Bone marrow (tissue), 2 donors: ENCODE data around the gene JAKMIP3.

Experiments
- DNase-seq, 2 donors: peaks; one replicate each; lab custom pipeline; 2025; lab: John Stamatoyannopoulos, UW

Gene JAKMIP3

GRCh38 chr10:132065491-132066105 lies at the start of gene JAKMIP3:
Gene JAKMIP3, plus strand, starts transcription at chr10:132065946. Its CDS starts 38,863 bp downstream, at chr10:132104809.
- no peak for DNase-seq

- DNase-seq: no peak
Measured at GRCh38 chr10:132016514-132016913, 49.2 kb upstream of the JAKMIP3 start.

- no peak for DNase-seq
Measured at GRCh38 chr10:132018446-132018845, 47.3 kb upstream of the JAKMIP3 start.

- DNase-seq: no peak
Measured at GRCh38 chr10:132019366-132019765, 46.4 kb upstream of the JAKMIP3 start.

GRCh38 chr10:132020456-132020855 lies 45.3 kb upstream of the JAKMIP3 start:
- DNase-seq: no peak

DNA sequence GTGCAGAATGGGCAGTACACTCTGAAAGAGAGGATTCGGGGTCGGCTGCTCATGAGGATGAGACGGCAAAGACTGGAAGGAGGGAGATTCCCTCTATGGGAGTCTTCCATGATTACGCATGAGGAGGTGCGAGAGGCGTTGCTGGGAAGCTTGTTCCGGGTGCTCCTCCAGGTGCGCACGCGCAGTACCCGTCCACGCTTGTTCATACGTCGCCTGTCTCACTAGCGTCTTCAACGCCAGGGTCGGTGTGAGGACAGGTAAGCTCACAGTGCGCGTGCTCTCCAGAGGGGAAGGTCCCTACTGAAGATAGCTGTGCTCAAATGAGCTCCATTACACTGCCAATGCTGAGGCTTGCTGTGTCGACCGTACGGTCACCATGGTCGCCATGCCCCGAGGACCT lies 44.7 kb upstream of the JAKMIP3 start:
- DNase-seq: no peak

DNA sequence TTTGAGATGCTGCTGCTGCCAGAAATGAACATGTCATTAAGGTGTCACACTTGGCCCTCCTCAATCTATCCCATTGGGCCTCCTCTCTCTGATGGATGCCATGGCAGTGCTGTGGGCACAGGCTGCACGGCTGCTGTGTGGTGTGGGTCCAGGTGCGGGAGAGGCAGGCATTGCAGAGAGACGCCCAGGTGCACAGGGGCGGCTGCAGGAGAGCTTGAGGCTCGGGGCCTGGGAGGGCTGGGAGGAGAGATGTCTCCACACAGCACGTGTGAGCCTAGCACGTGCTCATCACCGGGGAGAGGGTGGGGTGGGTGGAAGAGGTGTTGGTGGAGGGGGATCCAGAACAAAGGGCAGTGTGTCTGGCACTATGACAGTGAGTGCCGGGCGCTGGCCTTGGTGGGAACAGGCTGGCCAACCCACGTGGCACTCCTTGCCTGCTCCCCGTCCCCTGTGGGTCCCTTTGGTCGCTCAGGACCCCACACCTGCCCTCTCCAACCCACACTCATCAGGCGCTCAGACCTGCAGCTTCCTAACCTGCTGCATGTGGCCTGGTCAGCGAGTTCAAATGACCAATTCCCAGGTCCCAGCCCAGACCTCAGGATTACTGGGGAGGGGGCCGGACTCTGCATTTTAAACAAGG lies 44.1 kb upstream of the JAKMIP3 start:
- DNase-seq: no peak

DNA sequence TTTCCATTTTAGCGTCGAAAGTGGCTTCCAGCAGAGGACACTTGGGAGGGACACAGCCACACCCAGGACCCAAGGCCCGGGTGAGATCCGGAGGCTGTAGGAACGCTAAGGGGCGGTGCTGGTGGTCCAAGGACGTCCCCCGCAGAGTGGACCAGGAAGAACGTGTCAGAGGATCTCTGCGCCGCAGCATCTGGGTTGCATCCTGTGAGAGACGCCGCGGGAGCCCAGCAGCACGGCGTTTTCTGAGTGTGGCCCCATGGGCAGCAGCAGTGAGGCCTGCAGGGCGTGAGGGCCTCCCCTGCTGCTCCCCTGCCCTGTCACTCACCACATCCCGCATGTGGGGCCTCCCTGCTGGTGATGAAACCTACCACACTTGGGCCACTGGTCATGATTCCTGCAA lies 43.5 kb upstream of the JAKMIP3 start:
- DNase-seq: no peak

DNA sequence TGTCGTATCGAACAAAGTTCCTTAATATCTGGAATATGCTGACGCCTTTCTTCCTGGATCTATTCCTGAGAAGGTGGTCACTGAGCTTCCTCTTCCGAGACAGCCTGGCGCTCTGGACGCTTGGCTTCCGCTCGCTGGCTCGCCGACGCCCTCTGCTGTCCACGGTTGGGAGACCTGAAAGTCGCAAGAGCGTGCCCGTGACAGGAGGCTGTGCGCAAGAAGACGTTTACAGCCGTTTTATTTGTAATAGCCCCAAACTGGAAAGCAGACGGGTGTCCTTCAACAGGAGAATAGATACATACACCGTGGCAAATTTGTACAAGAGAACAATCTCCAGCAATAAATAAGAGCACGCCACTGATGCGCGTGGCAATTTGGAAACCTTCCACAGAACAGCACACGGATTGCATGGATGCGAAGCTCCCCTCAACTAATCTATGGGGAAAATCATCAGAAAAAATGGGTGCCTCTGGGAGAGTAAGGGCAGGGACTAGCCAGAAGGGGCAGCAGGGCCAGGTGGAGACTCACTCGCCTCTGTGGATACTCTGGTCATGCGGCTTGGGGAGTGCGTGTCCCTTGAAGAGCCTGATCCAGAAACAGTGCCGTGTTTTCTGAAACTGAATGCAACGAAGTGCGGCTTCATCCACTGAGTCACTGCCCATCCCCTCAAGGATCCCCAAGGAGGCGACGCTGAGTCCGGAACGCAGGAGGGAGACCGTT lies 42.5 kb upstream of the JAKMIP3 start:
- peak; percentile 23 to 44 for DNase-seq

DNA sequence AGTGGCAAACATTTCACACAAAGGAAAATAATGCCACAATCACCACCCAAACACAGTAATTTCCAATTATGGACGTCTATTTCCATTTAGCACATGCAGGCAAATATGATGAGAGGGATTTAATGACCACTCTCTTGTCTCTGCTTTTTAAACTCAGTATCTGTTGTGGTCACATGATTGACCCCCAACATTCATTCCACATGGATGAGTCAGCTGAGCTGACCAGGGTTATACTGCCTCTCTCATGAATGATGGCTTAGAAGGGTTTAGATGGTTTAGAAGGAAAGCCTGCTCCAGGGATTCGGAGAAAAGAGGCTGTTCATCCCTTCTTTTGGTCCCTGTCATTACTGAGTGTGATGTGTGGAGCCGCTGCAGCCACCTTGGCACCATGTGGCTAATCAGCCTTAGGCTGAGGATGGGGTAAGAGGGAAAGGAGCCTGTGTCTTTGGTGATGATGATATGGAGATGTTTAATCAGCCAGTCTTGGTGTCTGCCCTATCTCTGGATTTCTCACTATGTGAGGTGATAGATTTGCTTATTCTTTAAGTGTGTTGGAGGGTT lies 38.2 kb upstream of the JAKMIP3 start:
- DNase-seq: no peak

DNA sequence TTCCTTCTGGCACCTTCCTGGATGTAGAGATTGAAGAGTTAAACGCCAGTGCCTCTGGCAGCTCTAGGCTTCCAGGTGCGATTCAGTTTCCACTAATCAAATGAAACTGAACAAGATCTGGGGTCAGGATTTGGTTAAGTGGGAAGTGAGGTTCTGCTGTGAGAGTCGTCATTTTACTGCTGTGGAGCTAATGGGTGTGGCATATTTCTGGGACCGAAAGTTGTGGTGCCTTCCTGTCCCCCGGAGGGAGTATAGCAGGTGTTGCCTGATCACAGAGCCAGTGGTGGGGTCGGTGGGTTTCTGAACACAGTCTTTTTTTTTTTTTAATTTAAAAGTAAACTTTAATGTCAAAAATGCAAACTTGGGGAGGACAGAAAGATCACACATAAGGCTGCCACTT lies 37.0 kb upstream of the JAKMIP3 start:
- no peak for DNase-seq

DNA sequence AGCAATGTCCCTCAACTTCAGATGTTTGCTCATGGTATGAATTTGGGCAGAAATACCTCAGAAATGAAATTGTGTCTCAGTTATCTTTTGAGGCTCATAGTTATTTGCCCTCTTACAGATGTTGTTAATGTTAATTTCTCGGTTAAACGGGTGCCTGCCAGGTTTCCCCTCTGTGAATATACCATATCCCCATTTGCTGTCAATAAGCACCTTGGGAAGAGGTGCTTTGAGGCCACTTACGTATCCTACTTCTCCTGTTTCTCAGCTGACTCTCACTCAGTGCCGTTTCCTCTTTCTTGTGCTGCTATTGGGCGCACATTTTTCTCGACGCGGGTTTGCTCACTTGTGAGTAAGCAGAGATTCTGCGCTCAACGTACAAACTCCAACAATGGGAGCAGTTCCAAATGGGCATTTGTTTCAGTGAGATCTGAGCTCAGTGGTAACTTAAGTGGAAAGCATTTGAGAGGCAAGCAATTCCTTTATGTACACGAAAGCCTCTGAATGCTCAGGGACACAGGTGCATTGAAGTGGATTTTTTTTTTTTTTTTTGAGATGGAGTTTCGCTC lies 34.8 kb upstream of the JAKMIP3 start:
- no peak for DNase-seq

GRCh38 chr10:132033632-132034031 lies 32.1 kb upstream of the JAKMIP3 start:
- no peak for DNase-seq

DNA sequence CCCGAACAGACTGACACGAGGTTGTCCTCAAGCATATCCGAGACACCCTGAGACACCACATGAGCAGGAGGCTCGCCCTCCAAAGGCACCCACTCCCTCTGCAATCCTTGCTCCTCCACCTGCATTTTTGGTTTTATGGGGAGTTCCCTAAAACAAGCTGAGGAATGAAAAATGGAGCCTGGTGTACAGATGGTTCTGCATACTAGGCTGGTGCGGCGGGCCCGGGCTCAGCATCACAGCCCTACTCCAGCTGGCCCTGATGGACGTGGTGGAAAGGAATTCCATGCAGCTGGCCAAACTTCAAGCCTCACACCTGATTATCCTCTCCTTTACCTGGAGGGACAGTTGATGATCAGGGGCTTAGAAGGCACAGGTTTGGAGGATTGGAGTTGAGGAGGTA lies 30.3 kb upstream of the JAKMIP3 start:
- no peak for DNase-seq

DNA sequence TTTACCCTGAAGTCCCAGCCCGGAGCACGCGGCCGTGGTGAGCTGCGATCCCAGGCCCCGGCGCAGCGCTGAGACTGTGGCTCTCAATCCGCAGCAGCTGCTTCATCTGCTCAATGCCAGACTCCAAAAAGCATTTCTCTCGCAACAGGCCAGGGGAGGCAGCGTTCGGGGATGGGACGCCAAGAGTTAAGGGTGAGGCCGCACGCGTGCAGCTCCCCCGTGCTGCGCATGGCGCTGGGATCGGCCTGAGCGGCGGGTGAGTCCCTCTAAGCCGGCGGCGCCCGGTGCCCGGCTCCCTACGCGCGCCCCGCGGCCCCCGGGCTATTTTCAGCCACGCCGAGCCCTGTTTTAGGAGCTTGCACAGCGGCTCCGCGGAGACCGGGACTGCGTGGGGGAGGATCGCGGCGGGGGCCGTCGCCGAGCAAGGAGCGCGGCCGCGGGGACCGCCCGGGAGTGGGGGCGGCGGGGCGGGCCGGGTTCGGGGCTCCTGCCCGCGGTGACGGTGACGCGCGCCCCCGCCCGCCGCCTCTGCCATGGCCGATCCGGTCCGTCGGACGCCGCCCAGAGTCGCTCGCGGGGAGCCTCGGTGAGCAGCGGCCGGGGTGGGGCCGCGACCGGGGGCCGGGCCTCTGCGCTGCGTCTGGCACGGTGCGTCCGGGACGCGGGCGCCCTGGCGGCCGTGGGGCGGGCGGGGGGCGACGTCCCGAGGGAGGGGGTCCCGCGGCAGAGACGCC lies 29.4 kb upstream of the JAKMIP3 start:
- no peak for DNase-seq

- no peak for DNase-seq
Measured at GRCh38 chr10:132036887-132037675, 28.7 kb upstream of the JAKMIP3 start.

- DNase-seq: no peak
Measured at GRCh38 chr10:132037676-132037975, 28.1 kb upstream of the JAKMIP3 start.

- no peak for DNase-seq
Measured at GRCh38 chr10:132039371-132039770, 26.4 kb upstream of the JAKMIP3 start.

DNA sequence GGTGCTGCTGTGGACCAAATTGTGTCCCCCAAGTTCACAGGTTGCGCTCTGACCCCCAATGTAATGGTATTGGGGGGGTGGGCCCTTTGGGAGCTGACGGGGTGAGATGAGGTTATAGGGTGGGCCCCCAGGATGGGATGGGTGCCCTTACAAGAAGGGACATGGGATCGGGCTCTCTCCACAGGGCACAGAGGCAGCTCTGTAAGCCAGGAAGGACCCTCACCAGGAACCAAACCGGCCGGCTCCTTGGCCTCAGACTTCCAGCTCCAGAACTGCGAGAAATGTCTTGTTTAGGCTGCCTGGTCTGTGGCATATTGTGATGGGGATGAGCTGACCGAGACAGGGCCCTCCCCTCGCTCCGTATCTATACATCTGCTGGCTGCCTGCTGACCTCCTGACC lies 25.7 kb upstream of the JAKMIP3 start:
- DNase-seq: no peak

- no peak for DNase-seq
Measured at GRCh38 chr10:132041340-132041739, 24.4 kb upstream of the JAKMIP3 start.
